SK-N-SH (cell line): Measurements from ENCODE around the gene TRAIP. TPM values are rescaled to one million over a fixed set of nuclear protein-coding genes. Genes with fewer than 3 reads are reported as not detected.
"Not testable (repeated sequence)": the region's sequence is repeated elsewhere in the genome, so short reads cannot be mapped to it uniquely, and the experiment has no call there.

ENCODE experiments used
- CTCF ChIA-PET: fragments of 300-600, 350-600 bp; formaldehyde crosslinking; extraction: SDS; loops from one replicate; lab custom pipeline; 2021; lab: Yijun Ruan, JAX
- POLR2A ChIA-PET: fragments of 350-600 bp; sonication (Branson Sonifier 250); formaldehyde crosslinking; extraction: SDS; loops from one replicate; lab custom pipeline; 2020; ENCODE audit warnings: antibody characterized with exemption, inconsistent platforms; lab: Yijun Ruan, JAX
- DNase-seq: peaks from one replicate; pipeline ENCODE4 v3.0.0; 2012
- H2AFZ ChIP-seq: fragments of 200-600 bp; sonication (generic); 2 replicates; pipeline ENCODE4 v1.8.1; 2016; ENCODE audit warnings: antibody characterized with exemption, mild to moderate bottlenecking, low read depth
- H3F3A ChIP-seq: fragments of 200-600 bp; sonication (generic); replicated peaks from 2 replicates; pipeline ENCODE3; 2016; ENCODE audit warnings: antibody characterized with exemption, mild to moderate bottlenecking; ENCODE audit not compliant: insufficient read depth
- H3K27ac ChIP-seq, 2 experiments: fragments of 200-500 bp in 1 of 2; fragments of 200-600 bp in 1 of 2; sonication (Bioruptor generic) in 1 of 2; sonication (generic), shearing (Covaris generic) in 1 of 2; 2 replicates each; pipeline versions ENCODE4 v1.5.1 to v1.6.1; 2014 to 2016; ENCODE audit warnings: low read depth in 2 of 2, inconsistent platforms in 1 of 2, low read length in 1 of 2, mild to moderate bottlenecking in 1 of 2, mixed read lengths in 1 of 2
- H3K27me3 ChIP-seq: fragments of 200-600 bp; sonication (generic), shearing (Covaris generic); 2 replicates; pipeline ENCODE4 v1.6.1; 2016; ENCODE audit warnings: mixed run types; ENCODE audit not compliant: insufficient read depth
- H3K36me3 ChIP-seq, 2 experiments: fragments of 200-500 bp in 1 of 2; fragments of 200-600 bp in 1 of 2; sonication (Bioruptor generic) in 1 of 2; sonication (generic) in 1 of 2; replicated peaks in 1 of 2; 2 replicates each; pipeline versions ENCODE3 to v1.5.1; 2014 to 2016; ENCODE audit warnings: low read length in 1 of 2, mild to moderate bottlenecking in 1 of 2; ENCODE audit not compliant: insufficient read depth in 2 of 2, control insufficient read depth in 1 of 2
- H3K4me1 ChIP-seq, 2 experiments: fragments of 200-500 bp in 1 of 2; fragments of 200-600 bp in 1 of 2; sonication (Bioruptor generic) in 1 of 2; sonication (generic), shearing (Covaris generic) in 1 of 2; 2 replicates each; pipeline versions ENCODE4 v1.5.1 to v1.6.1; 2014 to 2016; ENCODE audit warnings: low read depth in 1 of 2, low read length in 1 of 2, mixed run types in 1 of 2; ENCODE audit not compliant: insufficient read depth in 2 of 2, control insufficient read depth in 1 of 2
- H3K4me2 ChIP-seq: fragments of 200-600 bp; sonication (generic), shearing (Covaris generic); 2 replicates; pipeline ENCODE4 v1.6.1; 2017; ENCODE audit warnings: mixed run types
- H3K4me3 ChIP-seq, 2 experiments: fragments of 200-500 bp in 1 of 2; fragments of 200-600 bp in 1 of 2; sonication (Bioruptor generic) in 1 of 2; sonication (generic), shearing (Covaris generic) in 1 of 2; 2 replicates each; pipeline versions ENCODE4 v1.5.1 to v1.8.1; 2014 to 2016; ENCODE audit warnings: low read depth in 2 of 2, inconsistent platforms in 1 of 2, low read length in 1 of 2, mild to moderate bottlenecking in 1 of 2, mixed read lengths in 1 of 2, moderate library complexity in 1 of 2
- H3K79me2 ChIP-seq: fragments of 200-600 bp; sonication (generic); 2 replicates; pipeline ENCODE4 v1.8.1; 2017; ENCODE audit warnings: mild to moderate bottlenecking; ENCODE audit not compliant: insufficient read depth
- H3K9ac ChIP-seq: fragments of 200-600 bp; sonication (generic); 2 replicates; pipeline ENCODE4 v1.6.1; 2017; ENCODE audit warnings: mixed run types
- H3K9me2 ChIP-seq: fragments of 200-600 bp; sonication (generic); 2 replicates; pipeline ENCODE4 v1.6.1; 2017; ENCODE audit warnings: mixed run types
- H3K9me3 ChIP-seq: fragments of 200-600 bp; sonication (generic); 2 replicates; pipeline ENCODE4 v1.6.1; 2017; ENCODE audit warnings: mixed run types, mild to moderate bottlenecking, moderate library complexity
- H4K20me1 ChIP-seq: fragments of 200-600 bp; sonication (generic); 2 replicates; pipeline ENCODE4 v1.6.1; 2017; ENCODE audit warnings: mild to moderate bottlenecking, mixed run types; ENCODE audit not compliant: insufficient read depth
- CHD2 ChIP-seq: fragments of 150-350 bp; IDR thresholded peaks from 2 replicates; pipeline ENCODE4 v1.6.1; 2018; ENCODE audit warnings: low read length; ENCODE audit not compliant: partially characterized antibody
- ELF1 ChIP-seq: IDR thresholded peaks from 2 replicates; pipeline ENCODE4 v1.4.0; 2012
- GABPA ChIP-seq: IDR thresholded peaks from 2 replicates; pipeline ENCODE4 v1.4.0; 2012; ENCODE audit warnings: low read depth, mild to moderate bottlenecking
- MXI1 ChIP-seq: IDR thresholded peaks from 2 replicates; pipeline ENCODE4 v1.6.1; 2012; ENCODE audit warnings: mild to moderate bottlenecking, low read depth, low read length, improper control_type of control experiment
- REST ChIP-seq: IDR thresholded peaks from 2 replicates; pipeline ENCODE4 v1.6.1; 2012; ENCODE audit warnings: mild to moderate bottlenecking, low read depth, low read length, moderate library complexity
- WGBS: methylation state at CpG from one replicate; pipeline ENCODE4 v1.1.6; 2017; ENCODE audit warnings: low lambda C conversion rate; 5-methylcytosine and 5-hydroxymethylcytosine counted together
- polyA plus RNA-seq, 3 experiments: library from polyadenylated mRNA; depleted of rRNA; stranded (reverse); fragments of >200 nt; gene quantifications; 2 replicates each; pipeline ENCODE4 v1.2.3, GENCODE V29; 2012
- TF ChIP-seq, protein P1 (sequence below): IDR thresholded peaks from 2 replicates; pipeline ENCODE4; 2012

The TRAIP gene
- polyA plus RNA-seq, 1 of the 3 experiments (the other 2 are of a cell fraction): 8.1 TPM

GRCh38 chr3:49786357-49787181 is 69.8 kb downstream of the TRAIP start, which contains the start of gene IP6K1 (continued):
- TF ChIP-seq GABPA: peak; percentile 69
- TF ChIP-seq, protein P1, sequence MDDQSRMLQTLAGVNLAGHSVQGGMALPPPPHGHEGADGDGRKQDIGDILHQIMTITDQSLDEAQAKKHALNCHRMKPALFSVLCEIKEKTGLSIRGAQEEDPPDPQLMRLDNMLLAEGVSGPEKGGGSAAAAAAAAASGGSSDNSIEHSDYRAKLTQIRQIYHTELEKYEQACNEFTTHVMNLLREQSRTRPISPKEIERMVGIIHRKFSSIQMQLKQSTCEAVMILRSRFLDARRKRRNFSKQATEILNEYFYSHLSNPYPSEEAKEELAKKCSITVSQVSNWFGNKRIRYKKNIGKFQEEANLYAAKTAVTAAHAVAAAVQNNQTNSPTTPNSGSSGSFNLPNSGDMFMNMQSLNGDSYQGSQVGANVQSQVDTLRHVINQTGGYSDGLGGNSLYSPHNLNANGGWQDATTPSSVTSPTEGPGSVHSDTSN: peak; percentile 100
- peak; percentile 90 for TF ChIP-seq CHD2

DNA sequence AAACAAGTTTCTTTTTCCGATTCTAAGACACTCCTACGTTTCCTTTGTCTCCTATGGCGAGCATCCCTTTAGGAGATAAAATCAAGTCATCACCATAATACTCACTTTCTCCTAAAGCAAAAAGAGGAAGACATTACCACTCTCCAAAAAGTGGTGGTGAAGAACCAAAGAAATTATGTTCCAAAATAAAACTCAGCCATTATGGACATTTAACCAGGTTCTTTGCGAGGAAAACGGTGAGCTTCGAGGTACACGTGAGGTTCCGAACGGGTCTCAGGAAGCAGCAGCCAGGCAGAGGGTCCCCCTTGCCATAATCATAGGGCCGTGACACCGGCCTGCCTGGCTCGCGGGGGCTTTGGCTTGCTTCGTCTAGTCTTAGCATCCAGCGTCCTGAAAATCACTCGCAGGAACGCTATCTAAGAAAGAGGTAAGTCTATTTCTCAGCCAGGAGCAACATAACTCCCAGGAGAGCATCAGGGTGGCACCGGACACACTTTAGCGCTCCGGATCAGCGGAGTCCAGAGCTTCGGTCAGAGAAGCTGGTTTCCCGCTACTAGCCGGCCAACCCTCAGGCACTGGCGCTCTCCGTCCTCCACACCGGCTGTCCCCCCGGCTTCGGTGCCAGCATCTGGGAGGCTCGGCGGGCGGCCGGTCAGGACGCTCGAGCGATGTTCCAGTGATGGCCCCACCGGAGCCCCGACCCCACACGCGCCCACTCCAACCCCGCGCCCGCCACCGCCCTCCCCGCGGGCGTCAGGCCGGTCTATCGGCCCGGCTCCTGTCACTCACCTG is 70.6 kb downstream of the TRAIP start:
- H3K79me2 ChIP-seq: peaks cover 56% of the 10 kb centered on the region
- peak overlapping the region; percentile 70 to 74 for H3K27ac ChIP-seq
- H4K20me1 ChIP-seq: peaks cover 12% of the 10 kb centered on the region; the same call in 1 of the 2 replicates
- H3K9me2 ChIP-seq: no peaks in the 10 kb centered on the region
- ChIA-PET CTCF (interaction anchor here (0.9 to 3.3 kb wide), 4 partner anchors 12 to 120 kb away, joined by 3 to 23 read pairs (median 4); partner anchors contain the start of genes AMIGO3 and INKA1), POLR2A (interaction anchor here (1.5 kb wide), 1 partner anchor 155 kb away, joined by 3 read pairs; no protein-coding TSS in a partner anchor)
- no peak for TF ChIP-seq ELF1
- peak; percentile 38; the same call in 1 of the 2 replicates for TF ChIP-seq MXI1
- TF ChIP-seq REST: peak; percentile 71
- no peaks in the 10 kb centered on the region for H3K9me3 ChIP-seq
- peaks cover 0 to 30% of the 10 kb centered on the region in 2 experiments for H3K36me3 ChIP-seq
- peak overlapping the region; percentile 99 for H3K4me2 ChIP-seq
- no peaks in the 10 kb centered on the region for H3F3A ChIP-seq
- peak overlapping the region; percentile 88 for H3K9ac ChIP-seq
- peak; percentile 59 for DNase-seq
- H3K4me1 ChIP-seq: peaks cover 5 to 6% of the 10 kb centered on the region in 2 experiments; a peak in 1 of 4 replicates
- H3K27me3 ChIP-seq: no peaks in the 10 kb centered on the region
- H3K4me3 ChIP-seq: peak overlapping the region; percentile 68 to 96
- 6% methylated on average over 17 of the region's 50 CpGs for WGBS
- peak overlapping the region; percentile 91; the same call in 1 of the 2 replicates for H2AFZ ChIP-seq

- H4K20me1 ChIP-seq: peaks cover 25% of the 10 kb centered on the region; the same call in 1 of the 2 replicates
- POLR2A ChIA-PET: interaction anchor here (0.7 kb wide), 1 partner anchor 53 kb away, joined by 3 read pairs; no protein-coding TSS in a partner anchor
- 91% methylated on average over 9 of the region's 9 CpGs for WGBS
Observed at GRCh38 chr3:49782277-49782676, 74.1 kb downstream of the TRAIP start.

More at GRCh38 chr3:49782277-49782676, 74.1 kb downstream of the TRAIP start:
- peaks cover 0 to 41% of the 10 kb centered on the region in 2 experiments for H3K36me3 ChIP-seq
- not testable (repeated sequence) for H2AFZ ChIP-seq, H3K4me2 ChIP-seq, H3F3A ChIP-seq, H3K9ac ChIP-seq, H3K9me2 ChIP-seq, H3K27me3 ChIP-seq, H3K4me3 ChIP-seq, H3K27ac ChIP-seq, H3K4me1 ChIP-seq, H3K9me3 ChIP-seq, DNase-seq
- CTCF ChIA-PET: interaction anchor here (1.3 to 1.8 kb wide), 3 partner anchors 21 to 57 kb away, joined by 3 to 5 read pairs (median 3); no protein-coding TSS in a partner anchor
- peaks cover 91% of the 10 kb centered on the region for H3K79me2 ChIP-seq
